ENCODE measurements around the gene PTGIS.

Gene PTGIS

DNA sequence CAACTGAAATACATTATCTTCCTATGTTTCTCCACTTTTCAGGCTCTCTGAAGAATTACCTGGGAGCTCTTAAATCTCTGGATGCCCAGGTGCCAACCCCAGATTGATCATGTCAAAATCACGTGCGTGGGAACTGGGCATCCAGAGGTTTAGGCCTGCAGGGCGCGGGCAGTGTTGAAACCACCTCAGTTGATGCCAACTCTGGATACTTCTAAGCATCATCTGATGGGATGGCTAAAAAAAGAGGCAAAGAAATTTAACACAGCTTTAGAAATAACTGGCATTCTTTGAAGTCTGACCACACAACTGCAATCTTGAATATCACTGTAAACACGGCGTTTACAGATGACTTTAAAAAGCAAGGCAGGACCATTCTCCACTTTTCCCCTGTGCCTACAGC is 41.9 kb downstream of the PTGIS start:
- TF ChIP-seq, protein P1, sequence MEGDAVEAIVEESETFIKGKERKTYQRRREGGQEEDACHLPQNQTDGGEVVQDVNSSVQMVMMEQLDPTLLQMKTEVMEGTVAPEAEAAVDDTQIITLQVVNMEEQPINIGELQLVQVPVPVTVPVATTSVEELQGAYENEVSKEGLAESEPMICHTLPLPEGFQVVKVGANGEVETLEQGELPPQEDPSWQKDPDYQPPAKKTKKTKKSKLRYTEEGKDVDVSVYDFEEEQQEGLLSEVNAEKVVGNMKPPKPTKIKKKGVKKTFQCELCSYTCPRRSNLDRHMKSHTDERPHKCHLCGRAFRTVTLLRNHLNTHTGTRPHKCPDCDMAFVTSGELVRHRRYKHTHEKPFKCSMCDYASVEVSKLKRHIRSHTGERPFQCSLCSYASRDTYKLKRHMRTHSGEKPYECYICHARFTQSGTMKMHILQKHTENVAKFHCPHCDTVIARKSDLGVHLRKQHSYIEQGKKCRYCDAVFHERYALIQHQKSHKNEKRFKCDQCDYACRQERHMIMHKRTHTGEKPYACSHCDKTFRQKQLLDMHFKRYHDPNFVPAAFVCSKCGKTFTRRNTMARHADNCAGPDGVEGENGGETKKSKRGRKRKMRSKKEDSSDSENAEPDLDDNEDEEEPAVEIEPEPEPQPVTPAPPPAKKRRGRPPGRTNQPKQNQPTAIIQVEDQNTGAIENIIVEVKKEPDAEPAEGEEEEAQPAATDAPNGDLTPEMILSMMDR (IDR thresholded peaks at IDR 0.05; ENCODE audit: low read depth, low read length) = no peak
- DNase-seq (ENCODE audit: extremely low read depth, low read depth) = no peak

DNA sequence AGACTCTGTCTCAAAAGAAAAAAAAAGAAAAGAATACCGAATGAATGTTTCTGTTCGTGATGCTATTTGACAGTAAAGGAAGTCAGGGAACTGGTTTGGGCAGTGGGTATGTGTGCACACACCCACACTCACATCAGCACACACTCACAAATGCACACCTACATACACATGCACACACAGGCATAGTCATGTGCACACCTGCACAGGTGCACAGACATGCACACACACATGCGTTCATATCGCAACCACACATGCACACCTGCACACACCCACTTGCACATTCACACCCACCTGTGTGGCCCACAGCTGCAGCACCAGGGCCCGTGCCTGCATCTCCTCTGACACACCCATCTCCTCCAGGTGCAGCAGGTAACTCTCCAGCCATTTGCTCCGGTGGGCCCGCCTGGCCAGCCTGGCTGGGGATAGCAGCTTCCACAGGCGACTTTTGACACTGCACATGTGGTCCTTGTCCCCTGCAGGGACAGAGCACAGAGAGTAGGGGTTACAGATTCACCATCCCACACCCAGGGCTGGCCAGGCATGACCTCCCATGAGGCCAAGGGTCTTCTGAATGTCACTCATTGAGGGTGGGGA is 44.1 kb downstream of the PTGIS start:
- DNase-seq (ENCODE audit: extremely low read depth, low read depth) = no peak
- TF ChIP-seq, protein P1 (IDR thresholded peaks at IDR 0.05; ENCODE audit: low read depth, low read length) = no peak

DNA sequence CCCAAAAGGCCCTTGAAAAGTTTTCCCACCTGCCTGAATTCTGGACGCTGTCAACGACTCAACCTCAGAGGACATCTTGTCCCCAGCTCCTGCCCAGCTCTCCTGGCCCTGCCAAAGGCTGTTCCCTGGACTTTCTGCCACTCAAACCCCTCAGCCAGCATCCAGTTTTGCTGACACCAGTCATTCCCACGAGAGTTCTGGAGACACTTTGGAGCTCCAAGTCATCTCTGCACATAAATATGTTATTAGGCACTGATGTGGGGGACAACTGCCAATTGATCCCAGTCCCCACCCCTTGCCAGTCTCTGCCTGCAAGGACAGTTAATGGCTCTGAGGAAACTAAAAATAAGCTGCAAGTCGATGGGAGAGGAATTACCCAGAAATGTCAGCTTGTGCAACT is 46.6 kb downstream of the PTGIS start:
- TF ChIP-seq, protein P1 (IDR thresholded peaks at IDR 0.05; ENCODE audit: low read depth, low read length) = no peak
- no peak for DNase-seq (ENCODE audit: extremely low read depth, low read depth)

DNA sequence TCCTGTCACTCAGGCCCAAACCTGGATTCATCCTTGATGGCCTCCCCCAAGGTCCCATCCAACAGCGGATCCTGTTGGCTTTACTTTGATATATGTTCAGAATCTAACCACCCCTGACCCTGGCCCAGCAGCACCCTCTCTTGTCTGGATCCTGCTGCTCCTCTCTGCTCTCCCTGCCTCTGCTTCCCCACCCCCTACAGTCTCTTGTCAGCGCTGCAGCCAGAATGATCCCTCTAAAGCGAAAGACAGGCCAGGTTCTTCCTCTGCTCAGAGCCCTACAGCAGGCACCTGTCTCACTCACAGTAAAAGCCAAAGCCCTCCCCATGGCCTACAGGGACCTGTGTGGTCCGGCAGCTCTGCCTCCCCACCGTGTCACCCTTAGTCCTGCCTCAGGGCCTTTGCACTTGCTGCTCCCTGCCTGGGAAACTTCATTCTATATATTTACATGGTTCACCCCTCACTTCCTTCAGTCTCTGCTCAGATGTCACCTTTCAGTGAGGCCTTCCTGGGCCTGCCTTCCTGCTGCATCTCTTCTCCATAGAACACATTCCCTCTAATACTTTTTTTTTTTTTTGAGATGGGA is 48.1 kb downstream of the PTGIS start:
- TF ChIP-seq, protein P1 (IDR thresholded peaks at IDR 0.05; ENCODE audit: low read depth, low read length) = no peak
- DNase-seq (ENCODE audit: extremely low read depth, low read depth) = no peak

DNA sequence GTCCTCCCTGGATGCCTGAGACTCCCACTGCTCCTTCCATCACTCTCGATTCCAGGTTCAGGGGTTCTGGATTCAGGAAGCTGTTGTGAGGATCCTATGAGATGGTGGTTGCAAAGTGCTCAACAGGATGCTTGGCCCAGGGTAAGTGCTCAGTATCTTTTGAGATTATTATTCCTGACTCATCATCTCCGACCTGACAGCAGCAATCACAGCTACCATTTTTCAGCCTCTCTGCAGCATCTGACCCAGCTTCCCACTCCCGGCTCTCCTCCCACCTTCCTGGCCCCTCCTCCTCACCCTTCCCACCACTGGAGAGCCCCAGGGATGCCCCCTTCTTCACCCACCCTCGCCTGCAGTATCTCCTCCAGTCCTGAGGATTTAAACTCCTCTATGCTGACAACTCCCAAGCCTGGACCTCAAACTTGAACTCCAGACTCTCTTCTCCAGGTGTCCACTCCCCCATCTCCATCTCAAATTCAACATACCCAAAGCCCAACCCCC is 48.7 kb downstream of the PTGIS start:
- no peak for DNase-seq (ENCODE audit: extremely low read depth, low read depth)
- TF ChIP-seq, protein P1 (IDR thresholded peaks at IDR 0.05; ENCODE audit: low read depth, low read length) = no peak

DNA sequence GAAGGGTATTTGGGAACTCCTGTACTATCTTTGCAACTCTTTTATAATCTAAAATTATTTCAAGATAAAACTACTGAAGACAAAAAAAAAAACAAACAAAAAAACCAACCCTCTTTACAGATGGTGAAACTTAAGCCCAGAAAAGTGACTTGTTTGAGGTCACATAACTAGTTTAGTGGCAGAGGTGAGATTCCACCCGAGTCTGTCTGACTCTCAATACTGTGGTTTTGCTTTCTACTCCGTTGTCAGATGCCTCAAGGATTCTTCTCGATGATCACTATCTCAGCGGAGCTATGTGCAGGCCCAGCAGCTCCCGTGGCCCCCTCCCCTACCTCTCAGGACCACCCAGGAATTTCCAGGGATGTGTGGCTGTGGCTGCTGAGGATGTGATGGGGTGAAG is 49.4 kb downstream of the PTGIS start:
- TF ChIP-seq, protein P1 (IDR thresholded peaks at IDR 0.05; ENCODE audit: low read depth, low read length) = no peak
- no peak for DNase-seq (ENCODE audit: extremely low read depth, low read depth)

DNA sequence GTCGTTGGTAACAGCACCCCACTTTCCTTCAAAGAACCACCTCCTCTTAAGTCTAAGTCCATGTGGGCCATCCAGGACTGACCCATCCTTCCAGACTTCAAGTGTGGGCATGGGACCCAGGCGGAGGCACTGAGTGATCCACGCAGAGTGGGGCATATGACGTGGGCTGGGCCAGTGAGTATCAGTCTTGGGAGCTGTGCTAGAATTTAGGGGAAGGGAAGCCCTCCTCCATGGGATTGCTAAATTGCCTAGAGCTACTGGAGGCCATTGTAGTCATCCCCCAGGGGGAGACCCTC is 50.2 kb downstream of the PTGIS start:
- no peak for DNase-seq (ENCODE audit: extremely low read depth, low read depth)
- TF ChIP-seq, protein P1 (IDR thresholded peaks at IDR 0.05; ENCODE audit: low read depth, low read length) = no peak

All from AG09319 (cell line).